ENCODE data around the gene AKAP12.

The AKAP12 gene

GRCh38 chr6:151224076-151224475, 15.7 kb upstream of the AKAP12 start:
- H3K9me3 ChIP-seq (ENCODE audit: insufficient read depth, low read length), result no peaks in the 10 kb centered on the region
- DNase-seq (ENCODE audit: low read depth, low spot score), result no peak
- no peak for TF ChIP-seq SUZ12 (IDR thresholded peaks at IDR 0.05; ENCODE audit: extremely low read depth, insufficient read depth, insufficient read length)
- TF ChIP-seq YY1 (IDR thresholded peaks at IDR 0.05; ENCODE audit: insufficient read depth, insufficient read length), result no peak
- no peak for TF ChIP-seq ZNF274 (IDR thresholded peaks at IDR 0.05; ENCODE audit: low read depth, low read length)
- H3K4me1 ChIP-seq (ENCODE audit: insufficient read depth, insufficient read length), result no peaks in the 10 kb centered on the region
- no peaks in the 10 kb centered on the region for H3K36me3 ChIP-seq (ENCODE audit: insufficient read depth, insufficient read length, low read length)
- H3K9ac ChIP-seq (ENCODE audit: insufficient read length, low read depth), result no peak overlapping the region
- no peak overlapping the region for H3K4me3 ChIP-seq (ENCODE audit: insufficient read length, low read depth)
- no peaks in the 10 kb centered on the region for H3K27me3 ChIP-seq (ENCODE audit: insufficient read depth, insufficient read length)

- Histone ChIP-seq H3K4me3 (ENCODE audit: insufficient read length, low read depth) (no peak overlapping the region), H3K9ac (ENCODE audit: insufficient read length, low read depth) (no peak overlapping the region), H3K36me3 (ENCODE audit: insufficient read depth, insufficient read length, low read length) (no peaks in the 10 kb centered on the region), H3K4me1 (ENCODE audit: insufficient read depth, insufficient read length) (no peaks in the 10 kb centered on the region), H3K9me3 (ENCODE audit: insufficient read depth, low read length) (no peaks in the 10 kb centered on the region), H3K27me3 (ENCODE audit: insufficient read depth, insufficient read length) (no peaks in the 10 kb centered on the region)
- no peak for TF ChIP-seq YY1 (IDR thresholded peaks at IDR 0.05; ENCODE audit: insufficient read depth, insufficient read length)
- TF ChIP-seq SUZ12 (IDR thresholded peaks at IDR 0.05; ENCODE audit: extremely low read depth, insufficient read depth, insufficient read length), result no peak
- DNase-seq (ENCODE audit: low read depth, low spot score), result no peak
These were observed 13.8 kb upstream of the AKAP12 start for GRCh38 chr6:151225919-151226318.

GRCh38 chr6:151228788-151229400, 10.9 kb upstream of the AKAP12 start:
- no peaks in the 10 kb centered on the region for H3K9me3 ChIP-seq (ENCODE audit: insufficient read depth, low read length)
- TF ChIP-seq ZNF274 (IDR thresholded peaks at IDR 0.05; ENCODE audit: low read depth, low read length), result no peak
- no peak for TF ChIP-seq YY1 (IDR thresholded peaks at IDR 0.05; ENCODE audit: insufficient read depth, insufficient read length)
- no peak for TF ChIP-seq SUZ12 (IDR thresholded peaks at IDR 0.05; ENCODE audit: extremely low read depth, insufficient read depth, insufficient read length)
- no peaks in the 10 kb centered on the region for H3K4me1 ChIP-seq (ENCODE audit: insufficient read depth, insufficient read length)
- DNase-seq (ENCODE audit: low read depth, low spot score), result no peak
- no peaks in the 10 kb centered on the region for H3K36me3 ChIP-seq (ENCODE audit: insufficient read depth, insufficient read length, low read length)
- H3K9ac ChIP-seq (ENCODE audit: insufficient read length, low read depth), result no peak overlapping the region
- no peak overlapping the region for H3K4me3 ChIP-seq (ENCODE audit: insufficient read length, low read depth)
- no peaks in the 10 kb centered on the region for H3K27me3 ChIP-seq (ENCODE audit: insufficient read depth, insufficient read length)

GRCh38 chr6:151229401-151230276, 10.1 kb upstream of the AKAP12 start:
- H3K9ac ChIP-seq (ENCODE audit: insufficient read length, low read depth), result no peak overlapping the region
- no peak for DNase-seq (ENCODE audit: low read depth, low spot score)

GRCh38 chr6:151230277-151230577, 9.5 kb upstream of the AKAP12 start:
- TF ChIP-seq ZNF274 (IDR thresholded peaks at IDR 0.05; ENCODE audit: low read depth, low read length), result no peak
- no peak for TF ChIP-seq YY1 (IDR thresholded peaks at IDR 0.05; ENCODE audit: insufficient read depth, insufficient read length)
- TF ChIP-seq SUZ12 (IDR thresholded peaks at IDR 0.05; ENCODE audit: extremely low read depth, insufficient read depth, insufficient read length), result no peak
- no peaks in the 10 kb centered on the region for H3K9me3 ChIP-seq (ENCODE audit: insufficient read depth, low read length)
- no peaks in the 10 kb centered on the region for H3K4me1 ChIP-seq (ENCODE audit: insufficient read depth, insufficient read length)
- DNase-seq (ENCODE audit: low read depth, low spot score), result no peak
- no peaks in the 10 kb centered on the region for H3K27me3 ChIP-seq (ENCODE audit: insufficient read depth, insufficient read length)
- H3K4me3 ChIP-seq (ENCODE audit: insufficient read length, low read depth), result no peak overlapping the region
- no peak overlapping the region for H3K9ac ChIP-seq (ENCODE audit: insufficient read length, low read depth)
- H3K36me3 ChIP-seq (ENCODE audit: insufficient read depth, insufficient read length, low read length), result no peaks in the 10 kb centered on the region

More at GRCh38 chr6:151229401-151230276, 10.1 kb upstream of the AKAP12 start:
- TF ChIP-seq YY1 (IDR thresholded peaks at IDR 0.05; ENCODE audit: insufficient read depth, insufficient read length) (no peak), ZNF274 (IDR thresholded peaks at IDR 0.05; ENCODE audit: low read depth, low read length) (no peak)
- no peaks in the 10 kb centered on the region for H3K9me3 ChIP-seq (ENCODE audit: insufficient read depth, low read length)
- no peaks in the 10 kb centered on the region for H3K36me3 ChIP-seq (ENCODE audit: insufficient read depth, insufficient read length, low read length)
- H3K4me3 ChIP-seq (ENCODE audit: insufficient read length, low read depth), result no peak overlapping the region
- no peaks in the 10 kb centered on the region for H3K4me1 ChIP-seq (ENCODE audit: insufficient read depth, insufficient read length)
- no peaks in the 10 kb centered on the region for H3K27me3 ChIP-seq (ENCODE audit: insufficient read depth, insufficient read length)

- DNase-seq (ENCODE audit: low read depth, low spot score), result no peak
- Histone ChIP-seq H3K4me1 (ENCODE audit: insufficient read depth, insufficient read length) (no peaks in the 10 kb centered on the region), H3K27me3 (ENCODE audit: insufficient read depth, insufficient read length) (no peaks in the 10 kb centered on the region), H3K4me3 (ENCODE audit: insufficient read length, low read depth) (no peak overlapping the region), H3K9me3 (ENCODE audit: insufficient read depth, low read length) (no peaks in the 10 kb centered on the region), H3K9ac (ENCODE audit: insufficient read length, low read depth) (no peak overlapping the region), H3K36me3 (ENCODE audit: insufficient read depth, insufficient read length, low read length) (no peaks in the 10 kb centered on the region)
- TF ChIP-seq SUZ12 (IDR thresholded peaks at IDR 0.05; ENCODE audit: extremely low read depth, insufficient read depth, insufficient read length) (no peak), ZNF274 (IDR thresholded peaks at IDR 0.05; ENCODE audit: low read depth, low read length) (no peak), YY1 (IDR thresholded peaks at IDR 0.05; ENCODE audit: insufficient read depth, insufficient read length) (no peak)
These were observed 6.9 kb upstream of the AKAP12 start for GRCh38 chr6:151232899-151233298.

GRCh38 chr6:151233731-151234130, 6.0 kb upstream of the AKAP12 start:
- no peak for DNase-seq (ENCODE audit: low read depth, low spot score)
- Histone ChIP-seq H3K4me3 (ENCODE audit: insufficient read length, low read depth) (no peak overlapping the region), H3K36me3 (ENCODE audit: insufficient read depth, insufficient read length, low read length) (no peaks in the 10 kb centered on the region), H3K9me3 (ENCODE audit: insufficient read depth, low read length) (no peaks in the 10 kb centered on the region), H3K27me3 (ENCODE audit: insufficient read depth, insufficient read length) (no peaks in the 10 kb centered on the region), H3K9ac (ENCODE audit: insufficient read length, low read depth) (no peak overlapping the region), H3K4me1 (ENCODE audit: insufficient read depth, insufficient read length) (no peaks in the 10 kb centered on the region)
- TF ChIP-seq ZNF274 (IDR thresholded peaks at IDR 0.05; ENCODE audit: low read depth, low read length), result no peak
- no peak for TF ChIP-seq YY1 (IDR thresholded peaks at IDR 0.05; ENCODE audit: insufficient read depth, insufficient read length)
- TF ChIP-seq SUZ12 (IDR thresholded peaks at IDR 0.05; ENCODE audit: extremely low read depth, insufficient read depth, insufficient read length), result no peak
